ENCODE results near the gene CCDC122.

DNA sequence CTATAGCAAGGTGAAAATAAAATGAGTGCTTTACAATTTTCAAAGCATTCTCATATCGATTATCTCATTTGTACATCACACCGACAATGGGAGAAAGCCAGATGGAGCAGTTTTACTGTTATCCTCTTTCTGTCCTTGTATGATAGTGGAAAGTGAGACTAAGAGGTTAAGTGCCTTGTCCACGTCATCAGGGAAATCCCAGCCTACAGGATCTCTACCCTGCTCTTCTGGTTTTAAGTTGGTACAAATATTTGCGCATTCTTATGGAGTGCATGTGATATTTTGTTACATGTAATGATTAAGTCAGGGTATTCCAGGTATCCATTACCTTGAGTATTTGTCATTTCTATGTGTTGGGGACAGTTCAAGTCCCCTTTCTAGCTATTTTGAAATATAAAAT is 80.3 kb downstream of the CCDC122 start:
- TF ChIP-seq CTCF (IDR thresholded peaks at IDR 0.05) = no peak
- no peak for TF ChIP-seq POLR2AphosphoS5 (IDR thresholded peaks at IDR 0.05)
